ENCODE results near the gene MRPL10.

Gene MRPL10

DNA sequence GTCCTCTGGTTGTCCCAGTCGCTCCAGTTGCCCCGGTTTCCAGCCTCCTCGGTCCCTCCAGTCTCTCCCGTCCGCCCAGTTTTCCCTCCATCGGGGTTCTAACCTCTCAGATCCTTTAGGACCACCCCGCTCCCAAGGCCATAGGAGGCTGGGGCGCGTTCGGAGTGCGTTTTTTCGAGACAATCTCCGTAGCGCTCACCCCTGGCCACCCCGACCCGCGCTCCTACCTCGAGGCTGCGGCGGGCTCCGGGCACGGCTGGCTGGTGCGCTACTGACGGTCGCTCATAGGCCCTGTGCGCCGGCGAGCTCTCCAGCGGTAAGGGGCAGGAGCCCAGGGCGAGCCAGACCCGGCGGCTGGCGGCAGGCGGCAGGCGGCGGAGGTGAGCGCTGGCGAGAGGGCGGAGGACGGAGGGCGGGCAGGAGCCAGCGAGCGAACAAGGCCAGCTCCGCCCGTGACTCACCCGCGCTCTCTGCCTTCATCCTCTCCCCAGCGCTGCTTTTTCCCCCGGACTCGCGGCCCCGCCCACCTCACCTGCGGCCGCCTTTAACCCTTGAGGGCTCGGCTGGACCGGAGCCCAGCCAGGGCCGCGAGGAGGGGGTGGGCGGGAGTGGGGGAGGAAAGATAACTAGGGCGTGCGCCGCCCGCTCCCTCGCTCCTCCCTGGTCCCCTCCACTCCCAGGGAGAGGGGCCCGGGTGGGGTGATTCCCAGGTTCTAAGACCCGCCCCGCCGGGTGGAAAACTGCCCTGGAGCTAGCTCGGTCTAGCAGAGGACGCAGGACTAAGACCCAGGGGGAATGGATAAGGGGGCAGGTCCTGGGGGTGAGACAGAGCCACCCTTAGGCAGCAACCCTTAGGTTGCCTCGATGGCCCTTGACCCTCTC, 19.6 kb upstream of the MRPL10 start, which contains the start of gene SP6:
Gene SP6, minus strand, starts transcription at position 472 of the 882 bp plus-strand sequence. CDS start 2,734 bp downstream, outside the sequence.
- H3K9me3 ChIP-seq: no peaks in the 10 kb centered on the region
- peaks cover 96% of the 10 kb centered on the region for H3K27me3 ChIP-seq (ENCODE audit: low read depth)
- DNase-seq (ENCODE audit: low spot score in 2 of 2): peak; percentile 8 to 59
- H3K4me1 ChIP-seq: no peaks in the 10 kb centered on the region
- H3K4me3 ChIP-seq: no peak within 1 kb of the TSS
- in situ Hi-C loops (cut with MboI; ENCODE audit: low sequenced_read_pairs): no loop called here
- H3K36me3 ChIP-seq (replicated peaks): no peaks in the 10 kb centered on the region

DNA sequence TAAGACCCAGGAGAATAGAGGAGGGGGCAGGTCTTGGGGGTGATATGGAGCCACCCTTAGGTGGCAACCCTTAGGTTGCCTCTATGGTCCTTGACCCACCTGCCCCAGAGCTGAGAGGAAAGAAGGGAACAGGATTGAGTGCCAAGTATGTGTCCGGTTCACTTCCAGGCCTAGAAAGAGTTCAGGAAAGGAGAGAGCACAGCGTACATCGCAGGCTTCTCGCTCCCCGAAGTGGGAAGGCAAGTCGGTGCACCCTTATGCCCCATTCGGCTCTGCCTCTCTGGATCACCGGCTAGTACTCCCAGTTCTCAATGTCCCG, 19.0 kb upstream of the MRPL10 start:
- Histone ChIP-seq H3K4me3 (no peak overlapping the region), H3K4me1 (no peaks in the 10 kb centered on the region), H3K36me3 (replicated peaks) (no peaks in the 10 kb centered on the region), H3K9me3 (no peaks in the 10 kb centered on the region), H3K27me3 (ENCODE audit: low read depth) (peaks cover 96% of the 10 kb centered on the region)
- no peak for DNase-seq (ENCODE audit: low spot score in 2 of 2)
- in situ Hi-C loops (cut with MboI; ENCODE audit: low sequenced_read_pairs): no loop called here

DNA sequence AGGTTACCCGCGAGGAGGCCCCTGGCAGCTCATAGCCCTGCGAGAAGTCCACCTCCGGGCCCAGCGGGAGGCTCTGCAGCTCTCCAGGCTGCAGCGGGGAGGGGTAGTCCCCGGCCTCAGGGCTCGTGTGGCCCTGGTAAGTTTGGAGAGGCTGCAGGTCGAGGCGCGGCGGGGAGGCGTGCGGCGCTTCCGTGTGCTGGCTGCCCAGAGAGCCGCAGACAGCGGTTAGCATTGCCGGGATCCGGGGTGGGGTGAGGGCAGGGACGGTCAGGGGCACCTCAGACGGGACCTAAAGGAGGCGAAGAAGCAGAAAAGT, 16.8 kb upstream of the MRPL10 start:
- Histone ChIP-seq H3K27me3 (ENCODE audit: low read depth) (peaks cover 85% of the 10 kb centered on the region), H3K4me3 (no peak overlapping the region), H3K36me3 (replicated peaks) (no peaks in the 10 kb centered on the region), H3K9me3 (no peaks in the 10 kb centered on the region), H3K4me1 (no peaks in the 10 kb centered on the region)
- in situ Hi-C loops (cut with MboI; ENCODE audit: low sequenced_read_pairs): no loop called here
- DNase-seq (ENCODE audit: low spot score in 2 of 2): no peak

DNA sequence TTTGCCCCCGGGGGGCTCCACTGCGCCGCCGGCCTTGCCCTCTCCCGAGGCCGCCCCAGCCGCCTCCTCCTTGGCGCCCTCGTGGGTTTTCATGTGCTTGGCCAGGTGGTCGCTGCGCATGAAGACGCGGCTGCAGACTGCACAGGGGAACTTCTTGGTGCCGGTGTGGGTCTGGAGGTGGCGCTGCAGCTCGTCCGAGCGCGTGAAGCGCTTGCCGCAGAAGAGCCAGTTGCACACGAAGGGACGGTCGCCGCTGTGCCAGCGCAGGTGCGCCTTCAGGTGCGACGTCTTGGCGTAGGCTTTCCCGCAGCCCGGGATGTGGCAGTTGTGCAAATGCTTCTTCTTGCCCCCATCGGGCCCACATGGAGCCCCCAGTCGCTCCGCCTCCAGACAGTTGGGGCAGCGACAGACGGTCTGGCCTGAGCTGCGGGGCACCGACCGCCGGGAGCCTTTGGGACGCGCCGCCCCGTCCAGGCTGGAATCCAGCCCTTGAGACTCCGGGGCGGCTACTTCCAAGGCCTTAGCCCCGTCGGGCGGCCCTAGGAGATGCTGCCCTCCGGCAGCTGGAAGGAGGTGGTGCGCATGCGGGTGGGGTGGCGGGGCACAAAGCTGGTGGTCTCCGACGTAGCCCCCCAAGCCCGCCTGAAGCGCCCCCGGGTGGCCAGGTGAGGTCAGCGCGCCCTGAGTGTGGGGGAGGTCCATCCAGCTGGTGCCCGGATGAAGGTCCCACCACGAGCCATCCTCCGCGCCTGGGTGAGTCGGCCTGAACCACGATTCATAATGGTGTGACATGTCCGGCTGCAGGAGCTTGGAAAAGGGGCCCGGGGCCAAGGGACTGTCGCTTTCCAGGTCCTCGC, 16.2 kb upstream of the MRPL10 start:
- H3K4me3 ChIP-seq: no peak overlapping the region
- in situ Hi-C loops (cut with MboI; ENCODE audit: low sequenced_read_pairs): no loop called here
- H3K36me3 ChIP-seq (replicated peaks): no peaks in the 10 kb centered on the region
- H3K4me1 ChIP-seq: no peaks in the 10 kb centered on the region
- DNase-seq (ENCODE audit: low spot score in 2 of 2): peak in 1 of 2 experiments; percentile 39
- H3K27me3 ChIP-seq (ENCODE audit: low read depth): peaks cover 79% of the 10 kb centered on the region
- no peaks in the 10 kb centered on the region for H3K9me3 ChIP-seq

DNA sequence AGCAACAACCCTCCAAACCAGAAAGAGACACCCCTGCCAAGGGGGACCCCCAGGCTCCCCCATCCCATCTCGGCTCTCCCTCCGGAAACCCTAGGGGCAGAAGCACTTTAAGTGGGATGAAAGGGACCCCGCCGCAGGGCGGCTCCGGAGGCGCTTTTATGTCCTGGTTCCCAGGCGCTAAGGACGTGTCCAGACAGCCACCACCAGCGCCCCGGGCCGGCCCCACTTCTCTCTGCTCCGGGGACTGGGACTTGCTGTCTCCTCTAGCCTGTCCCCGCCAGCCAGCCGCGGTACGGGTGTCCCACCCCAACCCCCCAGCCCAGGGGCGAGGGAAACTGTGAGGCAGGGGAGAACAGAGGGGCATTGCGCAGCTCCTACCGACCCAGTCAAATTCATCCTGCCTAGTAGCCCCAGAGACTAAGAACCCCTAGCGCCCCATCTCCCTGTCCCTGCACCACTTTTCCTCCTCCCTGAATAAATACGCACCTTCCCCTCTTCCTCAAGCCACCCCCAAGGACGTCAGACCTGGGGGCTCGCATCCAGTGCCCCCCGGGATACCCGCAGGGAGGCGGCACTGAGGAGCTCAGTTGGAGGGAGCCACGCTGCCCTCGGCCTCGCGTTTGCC, 15.5 kb upstream of the MRPL10 start:
- H3K27me3 ChIP-seq (ENCODE audit: low read depth): peaks cover 71% of the 10 kb centered on the region

DNA sequence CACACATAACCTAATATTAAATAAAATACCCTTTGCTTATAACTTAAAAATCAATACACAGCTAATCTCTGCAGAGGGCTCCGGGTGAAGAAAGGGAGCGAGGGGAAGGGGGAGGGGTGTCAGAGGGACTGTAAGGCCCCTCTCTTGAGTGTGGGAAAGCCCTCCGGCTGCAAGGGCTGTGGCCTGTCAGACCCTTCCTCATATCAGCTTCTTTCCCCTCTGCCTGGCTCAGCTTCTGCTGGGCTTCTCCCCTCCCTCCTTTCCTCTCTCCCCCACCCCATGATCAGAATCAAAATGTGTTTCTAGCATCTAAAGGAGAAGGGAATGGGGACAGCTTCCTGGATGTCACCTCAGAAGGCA, 14.4 kb upstream of the MRPL10 start:
- peaks cover 64% of the 10 kb centered on the region for H3K27me3 ChIP-seq (ENCODE audit: low read depth)
- peaks cover 4% of the 10 kb centered on the region for H3K4me1 ChIP-seq
- DNase-seq (ENCODE audit: low spot score in 2 of 2): no peak
- no peaks in the 10 kb centered on the region for H3K9me3 ChIP-seq
- H3K36me3 ChIP-seq (replicated peaks): no peaks in the 10 kb centered on the region
- no peak overlapping the region for H3K4me3 ChIP-seq
- in situ Hi-C loops (cut with MboI; ENCODE audit: low sequenced_read_pairs): no loop called here

More for the DNA sequence above, 15.5 kb upstream of the MRPL10 start:
- Histone ChIP-seq H3K4me1 (no peaks in the 10 kb centered on the region), H3K4me3 (no peak overlapping the region), H3K36me3 (replicated peaks) (no peaks in the 10 kb centered on the region), H3K9me3 (no peaks in the 10 kb centered on the region)
- in situ Hi-C loops (cut with MboI; ENCODE audit: low sequenced_read_pairs): no loop called here
- peak in 1 of 2 experiments; percentile 24 for DNase-seq (ENCODE audit: low spot score in 2 of 2)

DNA sequence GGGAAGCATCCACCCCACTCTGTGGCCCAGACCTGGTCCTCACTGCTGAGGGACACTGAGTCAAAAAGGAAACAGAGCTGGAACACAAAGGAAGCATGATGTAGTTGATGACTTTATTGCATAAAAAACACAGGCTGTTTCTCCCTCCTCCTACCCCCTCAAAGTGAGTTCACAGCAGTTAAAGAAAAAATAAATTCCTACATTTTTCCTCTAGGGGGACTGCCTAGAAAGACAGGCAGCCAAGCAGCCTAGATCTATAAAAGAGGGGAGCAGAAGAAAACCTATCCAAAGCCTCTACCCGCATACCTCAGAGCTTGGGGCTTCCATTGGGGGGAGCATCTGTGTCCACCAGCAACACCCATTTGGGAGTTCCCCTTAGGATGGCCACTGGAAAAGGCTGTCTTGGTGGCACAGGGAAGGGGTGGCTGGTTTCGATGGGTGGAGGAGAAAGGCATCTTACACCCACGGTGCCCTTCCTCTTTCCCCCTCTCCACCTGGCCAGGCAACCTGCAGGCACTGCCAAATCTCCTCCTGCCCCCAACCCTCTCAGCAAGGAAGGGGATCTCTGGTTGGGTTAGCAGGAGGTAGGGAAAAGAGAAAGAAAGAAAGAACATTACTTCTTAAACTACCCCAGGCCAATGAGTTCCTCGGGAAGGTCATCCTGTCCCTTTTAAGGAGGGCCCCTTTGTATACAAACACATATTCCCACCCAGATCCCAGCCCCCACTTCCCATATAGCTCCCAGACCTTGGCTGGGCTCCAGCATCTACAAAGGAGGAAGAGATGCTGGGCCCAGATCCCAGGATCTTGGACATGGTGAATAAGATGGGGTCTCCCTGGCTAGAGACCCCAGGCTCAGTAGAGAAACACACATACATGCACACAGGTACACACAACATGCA, 13.7 kb upstream of the MRPL10 start:
- Histone ChIP-seq H3K4me1 (peaks cover 8% of the 10 kb centered on the region), H3K9me3 (no peaks in the 10 kb centered on the region), H3K36me3 (replicated peaks) (no peaks in the 10 kb centered on the region), H3K4me3 (no peak overlapping the region), H3K27me3 (ENCODE audit: low read depth) (peaks cover 58% of the 10 kb centered on the region)
- peak in 1 of 2 experiments; percentile 42 for DNase-seq (ENCODE audit: low spot score in 2 of 2)
- in situ Hi-C loops (cut with MboI; ENCODE audit: low sequenced_read_pairs): loop anchor here (5.0 kb wide), 2 partner anchors 47 to 172 kb away; no protein-coding TSS in a partner anchor

DNA sequence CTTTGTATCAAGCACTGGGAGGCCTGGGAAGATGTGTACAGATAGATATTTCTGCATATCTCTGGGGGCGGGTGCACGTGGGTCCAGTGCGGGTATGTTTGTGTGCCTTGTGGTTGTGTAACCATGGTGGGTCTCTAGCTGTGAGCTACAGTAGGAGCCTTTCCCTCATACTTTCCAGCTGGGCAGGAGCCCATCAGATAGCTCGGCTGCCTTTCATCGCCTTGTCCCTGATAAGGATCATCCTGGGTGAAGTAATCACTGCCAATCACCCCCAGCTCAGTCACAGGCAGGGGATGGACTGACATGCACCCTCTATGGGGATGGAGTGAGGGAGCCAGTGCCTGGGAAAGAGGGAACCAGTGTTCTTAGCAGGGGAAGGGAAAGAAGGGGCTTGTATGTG, 12.9 kb upstream of the MRPL10 start:
- Histone ChIP-seq H3K4me3 (no peak overlapping the region), H3K27me3 (ENCODE audit: low read depth) (peaks cover 49% of the 10 kb centered on the region), H3K36me3 (replicated peaks) (no peaks in the 10 kb centered on the region), H3K4me1 (peaks cover 8% of the 10 kb centered on the region), H3K9me3 (no peaks in the 10 kb centered on the region)
- DNase-seq (ENCODE audit: low spot score in 2 of 2): no peak
- in situ Hi-C loops (cut with MboI; ENCODE audit: low sequenced_read_pairs): loop anchor here (5.0 kb wide), 2 partner anchors 48 to 173 kb away; no protein-coding TSS in a partner anchor

DNA sequence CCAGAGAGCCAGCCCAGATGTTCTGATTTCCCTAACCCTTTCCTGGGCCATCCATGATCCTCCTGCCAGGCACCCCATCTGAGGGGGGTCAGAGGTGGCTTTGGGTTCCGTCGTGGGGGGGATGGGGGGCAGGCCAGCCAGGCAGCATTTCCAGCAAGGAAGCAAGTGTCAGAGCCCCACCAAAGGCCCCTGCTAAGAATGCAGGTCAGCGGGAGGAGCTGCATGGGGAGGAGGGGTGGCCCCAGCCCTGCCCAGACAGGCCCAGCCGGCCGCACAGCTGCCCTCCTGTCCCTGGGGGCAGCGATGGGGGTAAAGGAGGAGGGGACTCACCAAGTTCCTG, 12.0 kb upstream of the MRPL10 start:
- in situ Hi-C loops (cut with MboI; ENCODE audit: low sequenced_read_pairs): loop anchor here (5.0 kb wide), 2 partner anchors 49 to 174 kb away; no protein-coding TSS in a partner anchor
- H3K4me1 ChIP-seq: peaks cover 8% of the 10 kb centered on the region
- no peaks in the 10 kb centered on the region for H3K9me3 ChIP-seq
- no peaks in the 10 kb centered on the region for H3K36me3 ChIP-seq (replicated peaks)
- no peak overlapping the region for H3K4me3 ChIP-seq
- no peak for DNase-seq (ENCODE audit: low spot score in 2 of 2)
- H3K27me3 ChIP-seq (ENCODE audit: low read depth): peaks cover 40% of the 10 kb centered on the region

DNA sequence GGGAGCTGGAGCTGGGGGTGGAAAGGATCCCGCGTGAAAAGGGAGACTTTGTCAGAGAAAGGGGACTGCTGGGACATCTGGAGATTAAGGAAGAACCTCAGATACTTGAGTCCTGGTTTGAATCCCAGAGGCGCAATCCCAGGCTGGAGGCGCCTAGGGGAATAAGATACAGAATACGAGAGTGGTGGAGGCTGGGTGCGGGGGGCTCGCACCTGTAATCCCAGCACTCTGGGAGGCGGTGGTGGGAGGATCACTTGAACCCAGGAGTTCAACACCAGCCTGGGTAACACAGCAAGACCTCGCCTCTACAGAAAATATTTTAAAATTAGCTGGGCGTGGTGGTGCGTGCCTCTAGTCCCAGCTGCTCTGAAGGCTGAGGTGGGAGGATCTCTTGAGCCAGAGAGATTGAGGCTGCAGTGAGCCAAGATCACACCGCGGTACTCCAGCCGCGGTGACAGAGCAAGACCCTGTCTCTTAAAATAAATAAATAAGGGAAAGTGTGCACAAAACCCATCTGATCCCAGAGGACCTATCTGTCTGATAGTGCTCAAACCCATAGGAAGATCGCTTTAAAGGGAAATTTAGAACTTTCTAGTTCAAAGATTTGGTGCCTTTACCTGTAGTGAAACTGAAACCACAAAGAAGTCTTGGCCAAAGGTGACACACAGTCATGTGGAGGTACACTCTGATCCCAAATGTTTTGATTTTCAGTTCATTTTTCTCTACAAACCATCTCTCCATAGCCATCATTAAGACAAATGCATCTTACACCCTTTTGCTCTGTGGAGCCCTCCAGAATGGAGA, 10.3 kb upstream of the MRPL10 start:
- no peak for DNase-seq (ENCODE audit: low spot score in 2 of 2)
- in situ Hi-C loops (cut with MboI; ENCODE audit: low sequenced_read_pairs): loop anchor here (5.0 kb wide), 2 partner anchors 51 to 176 kb away; no protein-coding TSS in a partner anchor
- H3K4me3 ChIP-seq: peak overlapping the region; percentile 56

DNA sequence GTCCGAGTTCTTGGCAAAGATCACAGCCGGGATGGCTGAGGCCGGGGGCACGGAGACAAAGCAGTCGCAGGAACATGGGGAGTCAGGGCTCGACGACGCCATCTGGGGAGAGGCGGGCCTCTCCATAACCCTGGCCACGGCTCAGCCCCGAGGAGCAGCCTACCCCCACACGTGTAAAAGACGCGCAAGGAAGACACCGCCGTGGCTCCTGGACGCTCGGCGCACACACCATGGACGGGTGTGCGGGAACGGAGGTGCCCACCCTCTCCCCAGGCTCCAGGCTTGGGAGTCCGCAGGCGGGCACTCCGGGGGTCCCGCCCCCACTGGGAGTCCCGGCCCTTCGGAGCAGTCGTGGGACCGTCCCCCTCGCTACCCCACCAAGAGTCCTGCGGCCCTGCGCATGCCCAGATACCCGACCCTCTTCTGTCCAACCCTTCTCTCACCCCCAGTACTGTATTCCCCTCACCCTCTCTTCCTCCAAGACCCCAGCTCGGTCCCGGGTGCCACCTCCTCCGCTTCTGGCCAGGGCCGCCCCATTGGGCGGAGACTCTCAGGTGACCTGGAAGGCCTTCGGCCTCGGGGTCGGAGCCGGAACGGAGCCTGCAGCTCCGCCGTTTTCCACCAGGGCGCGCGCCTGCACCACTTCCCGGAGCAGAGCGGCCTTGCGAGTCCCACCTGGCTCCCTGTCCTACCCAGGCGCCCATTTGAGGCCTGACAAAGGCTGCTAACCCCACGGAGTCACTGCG, 9.6 kb upstream of the MRPL10 start, which contains the start of gene SCRN2:
Gene SCRN2, minus strand, starts transcription at position 532 of the 746 bp plus-strand sequence. Its CDS starts 430 bp downstream, at position 102.
- peaks cover 8% of the 10 kb centered on the region for H3K4me1 ChIP-seq
- DNase-seq (ENCODE audit: low spot score in 2 of 2): peak; percentile 83 to 95
- in situ Hi-C loops (cut with MboI; ENCODE audit: low sequenced_read_pairs): loop anchor here (5.0 kb wide), 2 partner anchors 51 to 176 kb away; no protein-coding TSS in a partner anchor

More for the DNA sequence above, 10.3 kb upstream of the MRPL10 start:
- Histone ChIP-seq H3K27me3 (ENCODE audit: low read depth) (peaks cover 24% of the 10 kb centered on the region), H3K4me1 (peaks cover 8% of the 10 kb centered on the region), H3K36me3 (replicated peaks) (no peaks in the 10 kb centered on the region), H3K9me3 (no peaks in the 10 kb centered on the region)

More for the DNA sequence above, 9.6 kb upstream of the MRPL10 start, which contains the start of gene SCRN2:
- peaks cover 16% of the 10 kb centered on the region for H3K27me3 ChIP-seq (ENCODE audit: low read depth)
- H3K36me3 ChIP-seq (replicated peaks): no peaks in the 10 kb centered on the region
- H3K9me3 ChIP-seq: no peaks in the 10 kb centered on the region
- H3K4me3 ChIP-seq: peak within 1 kb of the TSS; percentile 56

All from HAP-1 (cell line).